Measurements from ENCODE around the gene TRIM7. TPM values are rescaled to one million over a fixed set of nuclear protein-coding genes. Genes with fewer than 3 reads are reported as not detected.

TRIM7 gene
- total RNA-seq, 1 donor from 2014 or later, result 6.4 TPM

GRCh38 chr5:181194489-181195248 lies 10.3 kb downstream of the TRIM7 start:
- peaks cover 3% of the 10 kb centered on the region for H3K36me3 ChIP-seq
- H3K27me3 ChIP-seq (ENCODE audit: low read depth), result no peaks in the 10 kb centered on the region
- H3K4me1 ChIP-seq, result peaks cover 48% of the 10 kb centered on the region
- no peak for TF ChIP-seq CTCF (IDR thresholded peaks at IDR 0.05; ENCODE audit: borderline replicate concordance)
- H3K27ac ChIP-seq (replicated peaks), result peak overlapping the region; percentile 46
- peak; percentile 47 for DNase-seq
- intact Hi-C loops (cut with micrococcal nuclease), result no loop called here
- H3K9me3 ChIP-seq (replicated peaks), result no peaks in the 10 kb centered on the region
- no peak overlapping the region for H3K4me3 ChIP-seq

- no peaks in the 10 kb centered on the region for H3K9me3 ChIP-seq (replicated peaks)
- no peak for TF ChIP-seq CTCF (IDR thresholded peaks at IDR 0.05; ENCODE audit: borderline replicate concordance)
- peaks cover 3% of the 10 kb centered on the region for H3K36me3 ChIP-seq
- intact Hi-C loops (cut with micrococcal nuclease), result no loop called here
- H3K4me1 ChIP-seq, result peaks cover 57% of the 10 kb centered on the region
- no peak overlapping the region for H3K4me3 ChIP-seq
- no peaks in the 10 kb centered on the region for H3K27me3 ChIP-seq (ENCODE audit: low read depth)
- DNase-seq, result no peak
- peak overlapping the region; percentile 46 for H3K27ac ChIP-seq (replicated peaks)
Observed at GRCh38 chr5:181193656-181194055, 11.3 kb downstream of the TRIM7 start.

- peak overlapping the region; percentile 76 for H3K4me3 ChIP-seq
- peak overlapping the region; percentile 97 for H3K27ac ChIP-seq (replicated peaks)
- H3K4me1 ChIP-seq, result peaks cover 67% of the 10 kb centered on the region
- no peaks in the 10 kb centered on the region for H3K27me3 ChIP-seq (ENCODE audit: low read depth)
- intact Hi-C loops (cut with micrococcal nuclease), result no loop called here
- H3K9me3 ChIP-seq (replicated peaks), result no peaks in the 10 kb centered on the region
- H3K36me3 ChIP-seq, result peaks cover 3% of the 10 kb centered on the region
- DNase-seq, result no peak
- TF ChIP-seq CTCF (IDR thresholded peaks at IDR 0.05; ENCODE audit: borderline replicate concordance), result no peak
Observed at GRCh38 chr5:181192337-181193046, 12.5 kb downstream of the TRIM7 start.

GRCh38 chr5:181191526-181192336 lies 13.3 kb downstream of the TRIM7 start:
- DNase-seq, result peak; percentile 95
- Histone ChIP-seq H3K27ac (replicated peaks) (peak overlapping the region; percentile 97), H3K4me3 (peak overlapping the region; percentile 76), H3K4me1 (peaks cover 69% of the 10 kb centered on the region), H3K27me3 (ENCODE audit: low read depth) (no peaks in the 10 kb centered on the region), H3K36me3 (peaks cover 3% of the 10 kb centered on the region), H3K9me3 (replicated peaks) (no peaks in the 10 kb centered on the region)
- intact Hi-C loops (cut with micrococcal nuclease), result no loop called here
- no peak for TF ChIP-seq CTCF (IDR thresholded peaks at IDR 0.05; ENCODE audit: borderline replicate concordance)
